ENCODE data around the gene TIMELESS.

The TIMELESS gene

GRCh38 chr12:56488041-56488955 is 39.1 kb upstream of the TIMELESS start, which contains the start of gene GLS2:
Gene GLS2, minus strand, starts transcription at chr12:56488161. Its CDS starts 43 bp downstream, at chr12:56488118.
- TF ChIP-seq, protein P1, sequence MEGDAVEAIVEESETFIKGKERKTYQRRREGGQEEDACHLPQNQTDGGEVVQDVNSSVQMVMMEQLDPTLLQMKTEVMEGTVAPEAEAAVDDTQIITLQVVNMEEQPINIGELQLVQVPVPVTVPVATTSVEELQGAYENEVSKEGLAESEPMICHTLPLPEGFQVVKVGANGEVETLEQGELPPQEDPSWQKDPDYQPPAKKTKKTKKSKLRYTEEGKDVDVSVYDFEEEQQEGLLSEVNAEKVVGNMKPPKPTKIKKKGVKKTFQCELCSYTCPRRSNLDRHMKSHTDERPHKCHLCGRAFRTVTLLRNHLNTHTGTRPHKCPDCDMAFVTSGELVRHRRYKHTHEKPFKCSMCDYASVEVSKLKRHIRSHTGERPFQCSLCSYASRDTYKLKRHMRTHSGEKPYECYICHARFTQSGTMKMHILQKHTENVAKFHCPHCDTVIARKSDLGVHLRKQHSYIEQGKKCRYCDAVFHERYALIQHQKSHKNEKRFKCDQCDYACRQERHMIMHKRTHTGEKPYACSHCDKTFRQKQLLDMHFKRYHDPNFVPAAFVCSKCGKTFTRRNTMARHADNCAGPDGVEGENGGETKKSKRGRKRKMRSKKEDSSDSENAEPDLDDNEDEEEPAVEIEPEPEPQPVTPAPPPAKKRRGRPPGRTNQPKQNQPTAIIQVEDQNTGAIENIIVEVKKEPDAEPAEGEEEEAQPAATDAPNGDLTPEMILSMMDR (conservative IDR thresholded peaks at IDR 0.05; ENCODE audit: low read depth, low read length): no peak
- H3K4me3 ChIP-seq (ENCODE audit: low read length): peak within 1 kb of the TSS; percentile 58
- DNase-seq (ENCODE audit: low read depth): peak; percentile 31

GRCh38 chr12:56487448-56488040 is 38.3 kb upstream of the TIMELESS start:
- DNase-seq (ENCODE audit: low read depth): no peak

DNA sequence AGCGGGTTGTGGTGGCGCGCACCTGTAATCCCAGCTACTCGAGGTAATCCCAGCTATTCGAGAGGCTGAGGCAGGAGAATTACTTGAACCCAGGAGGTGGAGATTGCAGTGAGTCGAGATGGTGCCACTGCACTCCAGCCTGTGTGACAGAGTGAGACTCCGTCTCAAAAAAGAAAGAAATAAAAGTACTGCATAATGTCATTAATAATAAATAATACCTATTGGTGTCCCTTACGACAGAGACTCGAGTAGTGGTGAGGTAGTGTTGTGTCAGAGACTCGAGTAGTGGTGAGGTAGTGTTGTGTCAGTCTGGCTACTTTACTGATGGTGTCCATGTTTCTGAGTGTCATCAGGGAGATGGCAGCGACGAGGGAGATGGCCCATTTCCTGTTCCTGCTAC is 37.5 kb upstream of the TIMELESS start:
- DNase-seq (ENCODE audit: low read depth): no peak

More at GRCh38 chr12:56487448-56488040, 38.3 kb upstream of the TIMELESS start:
- TF ChIP-seq, protein P1 (conservative IDR thresholded peaks at IDR 0.05; ENCODE audit: low read depth, low read length): no peak
- H3K4me3 ChIP-seq (ENCODE audit: low read length): peak overlapping the region; percentile 58

DNA sequence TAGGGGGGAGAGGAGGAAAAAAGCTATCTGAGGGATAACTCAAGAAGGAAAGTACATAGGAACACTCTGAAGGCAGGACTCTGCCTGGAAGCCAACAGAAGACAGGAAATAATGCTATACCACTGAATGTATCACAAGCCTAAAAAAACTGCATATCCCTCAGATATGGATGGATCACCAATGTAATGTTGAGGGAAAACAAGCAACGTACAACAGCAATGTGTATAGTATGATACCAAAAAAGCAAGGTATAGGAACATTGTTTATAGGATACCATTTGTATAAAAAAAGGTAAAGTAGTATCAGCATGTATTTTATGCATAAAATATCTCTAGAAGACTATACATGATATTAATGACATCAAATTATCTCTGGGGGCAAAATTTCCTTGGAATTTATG is 35.3 kb upstream of the TIMELESS start:
- H3K4me3 ChIP-seq (ENCODE audit: low read length): no peak overlapping the region
- TF ChIP-seq, protein P1 (conservative IDR thresholded peaks at IDR 0.05; ENCODE audit: low read depth, low read length): no peak
- DNase-seq (ENCODE audit: low read depth): no peak

More for the DNA sequence above, 37.5 kb upstream of the TIMELESS start:
- TF ChIP-seq, protein P1 (conservative IDR thresholded peaks at IDR 0.05; ENCODE audit: low read depth, low read length): no peak
- H3K4me3 ChIP-seq (ENCODE audit: low read length): no peak overlapping the region

DNA sequence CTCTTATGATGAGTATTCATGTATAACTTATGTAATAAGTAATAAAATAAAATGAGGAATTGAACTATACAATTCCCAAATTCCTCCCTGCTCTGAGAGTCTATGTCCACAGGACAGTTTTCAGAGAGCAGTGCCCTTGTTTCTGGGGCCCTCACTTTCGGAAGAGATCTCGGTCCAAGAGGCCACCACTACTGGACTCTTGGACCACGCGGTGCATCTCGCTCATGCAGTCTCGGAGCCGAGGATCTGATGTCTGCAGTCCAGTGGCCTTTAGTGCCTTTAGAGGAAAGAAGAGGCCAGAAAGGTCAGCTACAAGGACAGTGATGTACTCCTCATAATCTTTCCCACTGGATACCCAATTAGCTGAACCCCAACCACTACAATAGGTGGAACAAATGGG is 30.4 kb upstream of the TIMELESS start:
- H3K4me3 ChIP-seq (ENCODE audit: low read length): no peak overlapping the region
- no peak for DNase-seq (ENCODE audit: low read depth)
- TF ChIP-seq, protein P1 (conservative IDR thresholded peaks at IDR 0.05; ENCODE audit: low read depth, low read length): no peak

- no peak for DNase-seq (ENCODE audit: low read depth)
- TF ChIP-seq, protein P1 (conservative IDR thresholded peaks at IDR 0.05; ENCODE audit: low read depth, low read length): no peak
These were observed 28.4 kb upstream of the TIMELESS start for GRCh38 chr12:56477521-56478225.

More at GRCh38 chr12:56477521-56478225, 28.4 kb upstream of the TIMELESS start:
- H3K4me3 ChIP-seq (ENCODE audit: low read length): no peak overlapping the region

All from retinal pigment epithelial cell (primary cell).